ENCODE measurements around the gene KRT2.

KRT2 gene

DNA sequence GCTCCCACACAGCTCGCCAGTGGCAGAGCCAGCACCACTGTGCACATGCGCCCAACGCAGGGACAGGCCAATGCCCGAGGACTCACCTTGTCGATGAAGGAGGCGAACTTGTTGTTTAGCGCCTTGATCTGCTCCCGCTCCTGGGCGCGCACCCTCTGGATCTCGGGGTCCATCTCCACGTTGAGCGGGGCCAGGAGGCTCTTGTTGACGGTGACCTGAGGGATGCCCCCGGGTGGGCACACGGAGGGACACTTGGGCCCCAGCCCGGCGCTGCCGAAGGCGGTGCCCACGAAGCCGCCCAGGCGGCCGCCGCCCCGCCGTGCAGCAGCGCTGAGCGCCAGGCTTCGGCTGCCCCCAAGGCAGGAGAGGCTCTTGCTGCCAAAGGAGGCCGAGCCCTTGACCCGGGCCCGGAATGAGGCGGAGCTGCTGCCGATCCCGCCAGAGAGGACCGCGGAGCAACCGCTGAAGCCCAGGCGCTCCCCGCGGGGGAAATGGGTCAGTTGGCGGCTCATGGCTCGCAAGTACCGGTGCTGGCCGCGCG is 51.0 kb downstream of the KRT2 start, which contains the start of gene KRT72 (continued):
- no peak for TF ChIP-seq ZSCAN4 (tag by site-specific recombination; IDR thresholded peaks at IDR 0.05)

DNA sequence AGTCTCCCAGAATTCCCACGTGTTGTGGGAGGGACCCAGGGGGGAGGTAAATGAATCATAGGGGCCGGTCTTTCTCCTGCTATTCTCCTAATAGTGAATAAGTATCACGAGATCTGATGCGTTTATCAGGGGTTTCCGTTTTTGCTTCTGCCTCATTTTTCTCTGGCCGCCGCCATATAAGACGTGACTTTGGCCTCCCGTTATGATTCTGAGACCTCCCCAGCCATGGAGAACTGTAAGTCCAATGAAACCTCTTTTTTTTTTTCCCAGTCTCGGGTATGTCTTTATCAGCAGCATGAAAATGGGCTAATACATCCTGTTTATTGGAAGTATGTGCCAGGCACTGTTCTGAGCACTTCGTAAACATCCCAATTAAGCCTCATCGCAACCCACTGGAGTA is 51.5 kb downstream of the KRT2 start:
- CTCF ChIA-PET = interaction anchor here (1.5 kb wide), 1 partner anchor 228 kb away, joined by 4 read pairs; no protein-coding TSS in a partner anchor
- no peak overlapping the region for H3K4me3 ChIP-seq (ENCODE audit: low read depth, low read length)
- no peaks in the 10 kb centered on the region for H3K36me3 ChIP-seq (ENCODE audit: control insufficient read depth in 2 of 2, insufficient read depth in 1 of 2, low read length in 2 of 2)
- H3K9me3 ChIP-seq (ENCODE audit: control insufficient read depth, insufficient read depth, low read depth, low read length) = no peaks in the 10 kb centered on the region
- no peak overlapping the region for H3K27ac ChIP-seq (ENCODE audit: extremely low read depth, low read depth, low read length)
- POLR2A ChIA-PET = no interaction called here
- H3K4me1 ChIP-seq (ENCODE audit: control insufficient read depth, insufficient read depth, low read length) = no peaks in the 10 kb centered on the region
- TF ChIP-seq ZNF350 (tag by site-specific recombination; IDR thresholded peaks at IDR 0.05) (no peak), MYNN (tag by site-specific recombination; IDR thresholded peaks at IDR 0.05; ENCODE audit: borderline replicate concordance) (no peak), KLF16 (tag by site-specific recombination; IDR thresholded peaks at IDR 0.05) (no peak), ZNF10 (tag by site-specific recombination; IDR thresholded peaks at IDR 0.05) (no peak), ZNF155 (tag by site-specific recombination; IDR thresholded peaks at IDR 0.05) (no peak), ZNF704 (tag by site-specific recombination; IDR thresholded peaks at IDR 0.05) (no peak), SP7 (tag by site-specific recombination; IDR thresholded peaks at IDR 0.05) (no peak), ATF2 (tag by site-specific recombination; IDR thresholded peaks at IDR 0.05; ENCODE audit: low read depth) (no peak)
- TF ChIP-seq, protein P1, sequence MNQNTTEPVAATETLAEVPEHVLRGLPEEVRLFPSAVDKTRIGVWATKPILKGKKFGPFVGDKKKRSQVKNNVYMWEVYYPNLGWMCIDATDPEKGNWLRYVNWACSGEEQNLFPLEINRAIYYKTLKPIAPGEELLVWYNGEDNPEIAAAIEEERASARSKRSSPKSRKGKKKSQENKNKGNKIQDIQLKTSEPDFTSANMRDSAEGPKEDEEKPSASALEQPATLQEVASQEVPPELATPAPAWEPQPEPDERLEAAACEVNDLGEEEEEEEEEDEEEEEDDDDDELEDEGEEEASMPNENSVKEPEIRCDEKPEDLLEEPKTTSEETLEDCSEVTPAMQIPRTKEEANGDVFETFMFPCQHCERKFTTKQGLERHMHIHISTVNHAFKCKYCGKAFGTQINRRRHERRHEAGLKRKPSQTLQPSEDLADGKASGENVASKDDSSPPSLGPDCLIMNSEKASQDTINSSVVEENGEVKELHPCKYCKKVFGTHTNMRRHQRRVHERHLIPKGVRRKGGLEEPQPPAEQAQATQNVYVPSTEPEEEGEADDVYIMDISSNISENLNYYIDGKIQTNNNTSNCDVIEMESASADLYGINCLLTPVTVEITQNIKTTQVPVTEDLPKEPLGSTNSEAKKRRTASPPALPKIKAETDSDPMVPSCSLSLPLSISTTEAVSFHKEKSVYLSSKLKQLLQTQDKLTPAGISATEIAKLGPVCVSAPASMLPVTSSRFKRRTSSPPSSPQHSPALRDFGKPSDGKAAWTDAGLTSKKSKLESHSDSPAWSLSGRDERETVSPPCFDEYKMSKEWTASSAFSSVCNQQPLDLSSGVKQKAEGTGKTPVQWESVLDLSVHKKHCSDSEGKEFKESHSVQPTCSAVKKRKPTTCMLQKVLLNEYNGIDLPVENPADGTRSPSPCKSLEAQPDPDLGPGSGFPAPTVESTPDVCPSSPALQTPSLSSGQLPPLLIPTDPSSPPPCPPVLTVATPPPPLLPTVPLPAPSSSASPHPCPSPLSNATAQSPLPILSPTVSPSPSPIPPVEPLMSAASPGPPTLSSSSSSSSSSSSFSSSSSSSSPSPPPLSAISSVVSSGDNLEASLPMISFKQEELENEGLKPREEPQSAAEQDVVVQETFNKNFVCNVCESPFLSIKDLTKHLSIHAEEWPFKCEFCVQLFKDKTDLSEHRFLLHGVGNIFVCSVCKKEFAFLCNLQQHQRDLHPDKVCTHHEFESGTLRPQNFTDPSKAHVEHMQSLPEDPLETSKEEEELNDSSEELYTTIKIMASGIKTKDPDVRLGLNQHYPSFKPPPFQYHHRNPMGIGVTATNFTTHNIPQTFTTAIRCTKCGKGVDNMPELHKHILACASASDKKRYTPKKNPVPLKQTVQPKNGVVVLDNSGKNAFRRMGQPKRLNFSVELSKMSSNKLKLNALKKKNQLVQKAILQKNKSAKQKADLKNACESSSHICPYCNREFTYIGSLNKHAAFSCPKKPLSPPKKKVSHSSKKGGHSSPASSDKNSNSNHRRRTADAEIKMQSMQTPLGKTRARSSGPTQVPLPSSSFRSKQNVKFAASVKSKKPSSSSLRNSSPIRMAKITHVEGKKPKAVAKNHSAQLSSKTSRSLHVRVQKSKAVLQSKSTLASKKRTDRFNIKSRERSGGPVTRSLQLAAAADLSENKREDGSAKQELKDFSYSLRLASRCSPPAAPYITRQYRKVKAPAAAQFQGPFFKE (tag by site-specific recombination; IDR thresholded peaks at IDR 0.05; ENCODE audit: borderline replicate concordance) = no peak

- ChIA-PET CTCF (interaction anchor here (0.6 to 1.5 kb wide), 2 partner anchors 228 to 265 kb away, joined by 3 to 4 read pairs; no protein-coding TSS in a partner anchor), POLR2A (no interaction called here)
- Histone ChIP-seq H3K36me3 (ENCODE audit: control insufficient read depth in 2 of 2, insufficient read depth in 1 of 2, low read length in 2 of 2) (no peaks in the 10 kb centered on the region), H3K4me3 (ENCODE audit: low read depth, low read length) (no peak overlapping the region), H3K27ac (ENCODE audit: extremely low read depth, low read depth, low read length) (no peak overlapping the region), H3K4me1 (ENCODE audit: control insufficient read depth, insufficient read depth, low read length) (no peaks in the 10 kb centered on the region), H3K9me3 (ENCODE audit: control insufficient read depth, insufficient read depth, low read depth, low read length) (no peaks in the 10 kb centered on the region)
- TF ChIP-seq SP2 (tag by site-specific recombination; IDR thresholded peaks at IDR 0.05) = no peak
- no peak for TF ChIP-seq PRDM4 (tag by site-specific recombination; IDR thresholded peaks at IDR 0.05)
- no peak for TF ChIP-seq ZSCAN30 (tag by site-specific recombination; IDR thresholded peaks at IDR 0.05)
- TF ChIP-seq ZNF239 (tag by site-specific recombination; IDR thresholded peaks at IDR 0.05) = no peak
- TF ChIP-seq, protein P2, sequence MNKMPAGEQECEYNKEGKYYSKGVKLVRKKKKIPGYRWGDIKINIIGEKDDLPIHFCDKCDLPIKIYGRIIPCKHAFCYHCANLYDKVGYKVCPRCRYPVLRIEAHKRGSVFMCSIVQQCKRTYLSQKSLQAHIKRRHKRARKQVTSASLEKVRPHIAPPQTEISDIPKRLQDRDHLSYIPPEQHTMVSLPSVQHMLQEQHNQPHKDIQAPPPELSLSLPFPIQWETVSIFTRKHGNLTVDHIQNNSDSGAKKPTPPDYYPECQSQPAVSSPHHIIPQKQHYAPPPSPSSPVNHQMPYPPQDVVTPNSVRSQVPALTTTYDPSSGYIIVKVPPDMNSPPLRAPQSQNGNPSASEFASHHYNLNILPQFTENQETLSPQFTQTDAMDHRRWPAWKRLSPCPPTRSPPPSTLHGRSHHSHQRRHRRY (tag by site-specific recombination; IDR thresholded peaks at IDR 0.05) = no peak
- TF ChIP-seq ZBTB6 (tag by site-specific recombination; IDR thresholded peaks at IDR 0.05) = no peak
- TF ChIP-seq ZNF747 (tag by site-specific recombination; IDR thresholded peaks at IDR 0.05) = no peak
These were observed 51.9 kb downstream of the KRT2 start for GRCh38 chr12:52600071-52600470.
